HepG2 (cell line): Measurements from ENCODE around the gene WNK4. TPM values are rescaled to one million over a fixed set of nuclear protein-coding genes. Genes with fewer than 3 reads are reported as not detected.

Source experiments
- CEBPG ChIP-seq: IDR thresholded peaks from 2 replicates; pipeline ENCODE4 v1.6.1; 2016
- CREM ChIP-seq, 2 experiments: sonication (generic) in 1 of 2; formaldehyde crosslinking in 1 of 2; IDR thresholded peaks; 2 replicates each; pipeline versions ENCODE4 v1.4.0 to v1.6.1; 2016 to 2020; ENCODE audit warnings: antibody characterized with exemption in 1 of 2, mild to moderate bottlenecking in 1 of 2, missing genetic modification reagents in 1 of 2
- EP300 ChIP-seq, 3 experiments: sonication (generic) in 1 of 3; formaldehyde crosslinking in 1 of 3; IDR thresholded peaks; 2 replicates each; pipeline versions ENCODE4 v1.5.1 to v1.6.1; 2011 to 2020; ENCODE audit warnings: low read depth in 2 of 3, low read length in 2 of 3, borderline replicate concordance in 1 of 3, improper control_type of control experiment in 1 of 3, mild to moderate bottlenecking in 1 of 3, missing genetic modification reagents in 1 of 3, moderate library complexity in 1 of 3
- MTF1 ChIP-seq: sonication (generic); formaldehyde crosslinking; IDR thresholded peaks from 2 replicates; pipeline ENCODE4 v1.5.0; 2020; ENCODE audit warnings: missing genetic modification reagents
- MXD4 ChIP-seq: IDR thresholded peaks from 2 replicates; pipeline ENCODE4 v1.6.1; 2016; ENCODE audit warnings: mild to moderate bottlenecking, missing biosample characterization, missing genetic modification reagents
- MXI1 ChIP-seq: IDR thresholded peaks from 3 replicates; pipeline ENCODE4 v1.6.1; 2012; ENCODE audit warnings: low read depth, low read length, inconsistent platforms, borderline replicate concordance
- NR2C2 ChIP-seq: sonication (generic); formaldehyde crosslinking; IDR thresholded peaks from 2 replicates; pipeline ENCODE4 v1.4.0; 2020; ENCODE audit warnings: missing genetic modification reagents, mild to moderate bottlenecking, moderate library complexity, borderline replicate concordance
- RFX1 ChIP-seq: fragments of 450-650 bp; IDR thresholded peaks from 2 replicates; pipeline ENCODE4 v1.6.1; 2017
- RFX3 ChIP-seq: IDR thresholded peaks from 2 replicates; pipeline ENCODE4 v1.6.1; 2016; ENCODE audit warnings: missing biosample characterization, missing genetic modification reagents
- SOX5 ChIP-seq: IDR thresholded peaks from 2 replicates; pipeline ENCODE4 v1.6.1; 2016; ENCODE audit warnings: borderline replicate concordance
- TBL1XR1 ChIP-seq: fragments of 150-350 bp; IDR thresholded peaks from 2 replicates; pipeline ENCODE4 v1.6.1; 2014; ENCODE audit warnings: borderline replicate concordance, low read length; ENCODE audit not compliant: partially characterized antibody
- TFAP4 ChIP-seq: sonication (generic); IDR thresholded peaks from 2 replicates; pipeline ENCODE4 v1.6.1; 2016; ENCODE audit warnings: low read depth, borderline replicate concordance
- ZNF556 ChIP-seq: sonication (generic); formaldehyde crosslinking; IDR thresholded peaks from 2 replicates; pipeline ENCODE4 v1.4.0; 2020; ENCODE audit warnings: mild to moderate bottlenecking, missing genetic modification reagents, borderline replicate concordance
- ZNF841 ChIP-seq: sonication (generic); formaldehyde crosslinking; IDR thresholded peaks from 2 replicates; pipeline ENCODE4 v1.8.1; 2023; ENCODE audit warnings: missing genetic modification reagents, borderline replicate concordance
- polyA plus RNA-seq, 8 experiments: library from polyadenylated mRNA; depleted of rRNA in 3 of 8; stranded (reverse) in 7 of 8; unstranded in 1 of 8; fragments of >200 nt; fragmentation: Illumina TruSeq in 4 of 8; extraction: Trizol in 4 of 8; gene quantifications; 2 replicates each; pipeline versions ENCODE4 v1.2.1 to v1.2.3, GENCODE V29; 2011 to 2016; ENCODE audit warnings: low read depth in 4 of 8, missing spikeins in 1 of 8, mixed read lengths in 1 of 8; ENCODE audit not compliant: insufficient read depth in 1 of 8
- total RNA-seq, 5 experiments: library from RNA; depleted of rRNA; stranded (reverse); fragments of >200 nt; fragmentation: Illumina TruSeq; extraction: Trizol; gene quantifications; 2 replicates each; pipeline ENCODE4 v1.2.3, GENCODE V29; 2016; ENCODE audit warnings: low read depth in 1 of 5
- TF ChIP-seq, protein P1 (sequence below): sonication (generic); formaldehyde crosslinking; conservative IDR thresholded peaks from 2 replicates; pipeline ENCODE4 v1.4.0; 2020; ENCODE audit warnings: mild to moderate bottlenecking, missing genetic modification reagents, moderate library complexity
- TF ChIP-seq, protein P2 (sequence below): IDR thresholded peaks from 2 replicates; pipeline ENCODE4 v1.4.0; 2020; ENCODE audit warnings: mild to moderate bottlenecking, missing genetic modification reagents
- TF ChIP-seq, protein P3 (sequence below), 2 experiments: sonication (generic) in 1 of 2; formaldehyde crosslinking in 1 of 2; IDR thresholded peaks; 2 replicates each; pipeline versions ENCODE4 v1.5.1 to v1.6.1; 2011 to 2020; ENCODE audit warnings: borderline replicate concordance in 1 of 2, low read depth in 1 of 2, low read length in 1 of 2, mild to moderate bottlenecking in 1 of 2, missing genetic modification reagents in 1 of 2, moderate library complexity in 1 of 2

The WNK4 gene
- total and polyA plus RNA-seq, 2 of the 13 experiments (the other 11 are each of a cell fraction or from before 2014, with no cell fraction given): 2.7 to 13.7 TPM

- TF ChIP-seq, protein P1, sequence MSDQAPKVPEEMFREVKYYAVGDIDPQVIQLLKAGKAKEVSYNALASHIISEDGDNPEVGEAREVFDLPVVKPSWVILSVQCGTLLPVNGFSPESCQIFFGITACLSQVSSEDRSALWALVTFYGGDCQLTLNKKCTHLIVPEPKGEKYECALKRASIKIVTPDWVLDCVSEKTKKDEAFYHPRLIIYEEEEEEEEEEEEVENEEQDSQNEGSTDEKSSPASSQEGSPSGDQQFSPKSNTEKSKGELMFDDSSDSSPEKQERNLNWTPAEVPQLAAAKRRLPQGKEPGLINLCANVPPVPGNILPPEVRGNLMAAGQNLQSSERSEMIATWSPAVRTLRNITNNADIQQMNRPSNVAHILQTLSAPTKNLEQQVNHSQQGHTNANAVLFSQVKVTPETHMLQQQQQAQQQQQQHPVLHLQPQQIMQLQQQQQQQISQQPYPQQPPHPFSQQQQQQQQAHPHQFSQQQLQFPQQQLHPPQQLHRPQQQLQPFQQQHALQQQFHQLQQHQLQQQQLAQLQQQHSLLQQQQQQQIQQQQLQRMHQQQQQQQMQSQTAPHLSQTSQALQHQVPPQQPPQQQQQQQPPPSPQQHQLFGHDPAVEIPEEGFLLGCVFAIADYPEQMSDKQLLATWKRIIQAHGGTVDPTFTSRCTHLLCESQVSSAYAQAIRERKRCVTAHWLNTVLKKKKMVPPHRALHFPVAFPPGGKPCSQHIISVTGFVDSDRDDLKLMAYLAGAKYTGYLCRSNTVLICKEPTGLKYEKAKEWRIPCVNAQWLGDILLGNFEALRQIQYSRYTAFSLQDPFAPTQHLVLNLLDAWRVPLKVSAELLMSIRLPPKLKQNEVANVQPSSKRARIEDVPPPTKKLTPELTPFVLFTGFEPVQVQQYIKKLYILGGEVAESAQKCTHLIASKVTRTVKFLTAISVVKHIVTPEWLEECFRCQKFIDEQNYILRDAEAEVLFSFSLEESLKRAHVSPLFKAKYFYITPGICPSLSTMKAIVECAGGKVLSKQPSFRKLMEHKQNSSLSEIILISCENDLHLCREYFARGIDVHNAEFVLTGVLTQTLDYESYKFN (CRISPR knock-in tag): peak; percentile 32; the same call in 1 of the 2 replicates
- TF ChIP-seq MXD4 (CRISPR knock-in tag): no peak
- no peak for TF ChIP-seq ZNF841 (CRISPR knock-in tag)
- TF ChIP-seq MTF1: no peak
- TF ChIP-seq RFX1: peak; percentile 83
- TF ChIP-seq TBL1XR1: peak; percentile 62
- TF ChIP-seq CEBPG (CRISPR knock-in tag): 0 out of 2 replicates have a peak, but pooled peaks have one; percentile 23
- peak; percentile 33; the same call in 1 of the 2 replicates for TF ChIP-seq SOX5 (CRISPR knock-in tag)
- TF ChIP-seq, protein P2, sequence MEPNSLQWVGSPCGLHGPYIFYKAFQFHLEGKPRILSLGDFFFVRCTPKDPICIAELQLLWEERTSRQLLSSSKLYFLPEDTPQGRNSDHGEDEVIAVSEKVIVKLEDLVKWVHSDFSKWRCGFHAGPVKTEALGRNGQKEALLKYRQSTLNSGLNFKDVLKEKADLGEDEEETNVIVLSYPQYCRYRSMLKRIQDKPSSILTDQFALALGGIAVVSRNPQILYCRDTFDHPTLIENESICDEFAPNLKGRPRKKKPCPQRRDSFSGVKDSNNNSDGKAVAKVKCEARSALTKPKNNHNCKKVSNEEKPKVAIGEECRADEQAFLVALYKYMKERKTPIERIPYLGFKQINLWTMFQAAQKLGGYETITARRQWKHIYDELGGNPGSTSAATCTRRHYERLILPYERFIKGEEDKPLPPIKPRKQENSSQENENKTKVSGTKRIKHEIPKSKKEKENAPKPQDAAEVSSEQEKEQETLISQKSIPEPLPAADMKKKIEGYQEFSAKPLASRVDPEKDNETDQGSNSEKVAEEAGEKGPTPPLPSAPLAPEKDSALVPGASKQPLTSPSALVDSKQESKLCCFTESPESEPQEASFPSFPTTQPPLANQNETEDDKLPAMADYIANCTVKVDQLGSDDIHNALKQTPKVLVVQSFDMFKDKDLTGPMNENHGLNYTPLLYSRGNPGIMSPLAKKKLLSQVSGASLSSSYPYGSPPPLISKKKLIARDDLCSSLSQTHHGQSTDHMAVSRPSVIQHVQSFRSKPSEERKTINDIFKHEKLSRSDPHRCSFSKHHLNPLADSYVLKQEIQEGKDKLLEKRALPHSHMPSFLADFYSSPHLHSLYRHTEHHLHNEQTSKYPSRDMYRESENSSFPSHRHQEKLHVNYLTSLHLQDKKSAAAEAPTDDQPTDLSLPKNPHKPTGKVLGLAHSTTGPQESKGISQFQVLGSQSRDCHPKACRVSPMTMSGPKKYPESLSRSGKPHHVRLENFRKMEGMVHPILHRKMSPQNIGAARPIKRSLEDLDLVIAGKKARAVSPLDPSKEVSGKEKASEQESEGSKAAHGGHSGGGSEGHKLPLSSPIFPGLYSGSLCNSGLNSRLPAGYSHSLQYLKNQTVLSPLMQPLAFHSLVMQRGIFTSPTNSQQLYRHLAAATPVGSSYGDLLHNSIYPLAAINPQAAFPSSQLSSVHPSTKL (CRISPR knock-in tag): 0 out of 2 replicates have a peak, but pooled peaks have one; percentile 60
- peak; percentile 38; the same call in 1 of the 3 replicates for TF ChIP-seq MXI1
- no peak for TF ChIP-seq ZNF556
- peak; percentile 18; the same call in 1 of the 2 replicates for TF ChIP-seq CREM (IDR thresholded peaks at IDR 0.05)
- TF ChIP-seq CREM (CRISPR knock-in tag; IDR thresholded peaks at IDR 0.05): no peak
- TF ChIP-seq, protein P3, sequence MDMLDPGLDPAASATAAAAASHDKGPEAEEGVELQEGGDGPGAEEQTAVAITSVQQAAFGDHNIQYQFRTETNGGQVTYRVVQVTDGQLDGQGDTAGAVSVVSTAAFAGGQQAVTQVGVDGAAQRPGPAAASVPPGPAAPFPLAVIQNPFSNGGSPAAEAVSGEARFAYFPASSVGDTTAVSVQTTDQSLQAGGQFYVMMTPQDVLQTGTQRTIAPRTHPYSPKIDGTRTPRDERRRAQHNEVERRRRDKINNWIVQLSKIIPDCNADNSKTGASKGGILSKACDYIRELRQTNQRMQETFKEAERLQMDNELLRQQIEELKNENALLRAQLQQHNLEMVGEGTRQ (IDR thresholded peaks at IDR 0.05; ENCODE audit: low read depth, low read length): no peak
- TF ChIP-seq, protein P3 (CRISPR knock-in tag; IDR thresholded peaks at IDR 0.05; ENCODE audit: borderline replicate concordance): no peak
- no peak for TF ChIP-seq NR2C2 (CRISPR knock-in tag)
- TF ChIP-seq TFAP4: peak; percentile 36; the same call in 1 of the 2 replicates
- 0 out of 4 replicates have a peak, but pooled peaks of 1 of the 2 experiments have one; percentile 6 for TF ChIP-seq EP300 (IDR thresholded peaks at IDR 0.05; ENCODE audit: low read depth in 2 of 2, low read length in 2 of 2)
- peak; percentile 12; the same call in 1 of the 2 replicates for TF ChIP-seq EP300 (CRISPR knock-in tag; IDR thresholded peaks at IDR 0.05; ENCODE audit: borderline replicate concordance)
- TF ChIP-seq RFX3 (CRISPR knock-in tag): peak; percentile 67
Observed at GRCh38 chr17:42804918-42805367, 24.5 kb downstream of the WNK4 start (continued).
